ENCODE data around the gene TMEM108. TPM values are rescaled to one million over a fixed set of nuclear protein-coding genes. Genes with fewer than 3 reads are reported as not detected.

The TMEM108 gene
- total RNA-seq, 1 experiment from 2014 or later: 0.69 TPM

- no peak for DNase-seq (ENCODE audit: low read depth)
Observed at GRCh38 chr3:133383741-133384140, 345.6 kb downstream of the TMEM108 start.

- DNase-seq (ENCODE audit: low read depth): peak; percentile 66
Observed at GRCh38 chr3:133384331-133385027, 346.3 kb downstream of the TMEM108 start.

GRCh38 chr3:133386876-133387275, 348.7 kb downstream of the TMEM108 start:
- no peak for DNase-seq (ENCODE audit: low read depth)

GRCh38 chr3:133387341-133387740, 349.1 kb downstream of the TMEM108 start:
- DNase-seq (ENCODE audit: low read depth): no peak

GRCh38 chr3:133388696-133389395, 350.7 kb downstream of the TMEM108 start:
- no peak for DNase-seq (ENCODE audit: low read depth)

- no peak for DNase-seq (ENCODE audit: low read depth)
Observed at GRCh38 chr3:133390715-133391114, 352.5 kb downstream of the TMEM108 start.

GRCh38 chr3:133393204-133393603, 355.0 kb downstream of the TMEM108 start:
- peak; percentile 77 for DNase-seq (ENCODE audit: low read depth)

GRCh38 chr3:133393691-133394474, 355.7 kb downstream of the TMEM108 start:
- peak; percentile 12 for DNase-seq (ENCODE audit: low read depth)

GRCh38 chr3:133394561-133395311, 356.5 kb downstream of the TMEM108 start:
- peak; percentile 35 for DNase-seq (ENCODE audit: low read depth)

GRCh38 chr3:133396906-133397305, 358.7 kb downstream of the TMEM108 start:
- DNase-seq (ENCODE audit: low read depth): no peak

- DNase-seq (ENCODE audit: low read depth): no peak
Observed at GRCh38 chr3:133400006-133400515, 361.9 kb downstream of the TMEM108 start, which contains the start of gene BFSP2. TSS of gene BFSP2 (plus strand) at chr3:133400056. CDS start at chr3:133400084, 28 bp downstream.

GRCh38 chr3:133401374-133402135, 363.4 kb downstream of the TMEM108 start:
- peak; percentile 41 for DNase-seq (ENCODE audit: low read depth)

- DNase-seq (ENCODE audit: low read depth): no peak
Observed at GRCh38 chr3:133404920-133405319, 366.7 kb downstream of the TMEM108 start.

GRCh38 chr3:133408366-133408765, 370.2 kb downstream of the TMEM108 start:
- no peak for DNase-seq (ENCODE audit: low read depth)

- peak; percentile 84 for DNase-seq (ENCODE audit: low read depth)
Observed at GRCh38 chr3:133408961-133409360, 370.8 kb downstream of the TMEM108 start.

- DNase-seq (ENCODE audit: low read depth): no peak
Observed at GRCh38 chr3:133410191-133410892, 372.2 kb downstream of the TMEM108 start.

- DNase-seq (ENCODE audit: low read depth): no peak
Observed at GRCh38 chr3:133412183-133413132, 374.3 kb downstream of the TMEM108 start.

GRCh38 chr3:133413161-133414020, 375.2 kb downstream of the TMEM108 start:
- DNase-seq (ENCODE audit: low read depth): peak; percentile 59
